SK-N-SH (cell line): ENCODE measurements around the gene INHBB. TPM values are rescaled to one million over a fixed set of nuclear protein-coding genes. Genes with fewer than 3 reads are reported as not detected.

Source experiments
- CTCF ChIA-PET: fragments of 300-600, 350-600 bp; formaldehyde crosslinking; extraction: SDS; loops from one replicate; lab custom pipeline; 2021; lab: Yijun Ruan, JAX
- POLR2A ChIA-PET: fragments of 350-600 bp; sonication (Branson Sonifier 250); formaldehyde crosslinking; extraction: SDS; loops from one replicate; lab custom pipeline; 2020; ENCODE audit warnings: antibody characterized with exemption, inconsistent platforms; lab: Yijun Ruan, JAX
- DNase-seq: peaks from one replicate; pipeline ENCODE4 v3.0.0; 2012
- H2AFZ ChIP-seq: fragments of 200-600 bp; sonication (generic); 2 replicates; pipeline ENCODE4 v1.8.1; 2016; ENCODE audit warnings: antibody characterized with exemption, mild to moderate bottlenecking, low read depth
- H3F3A ChIP-seq: fragments of 200-600 bp; sonication (generic); replicated peaks from 2 replicates; pipeline ENCODE3; 2016; ENCODE audit warnings: antibody characterized with exemption, mild to moderate bottlenecking; ENCODE audit not compliant: insufficient read depth
- H3K27ac ChIP-seq, 2 experiments: fragments of 200-500 bp in 1 of 2; fragments of 200-600 bp in 1 of 2; sonication (Bioruptor generic) in 1 of 2; sonication (generic), shearing (Covaris generic) in 1 of 2; 2 replicates each; pipeline versions ENCODE4 v1.5.1 to v1.6.1; 2014 to 2016; ENCODE audit warnings: low read depth in 2 of 2, inconsistent platforms in 1 of 2, low read length in 1 of 2, mild to moderate bottlenecking in 1 of 2, mixed read lengths in 1 of 2
- H3K27me3 ChIP-seq: fragments of 200-600 bp; sonication (generic), shearing (Covaris generic); 2 replicates; pipeline ENCODE4 v1.6.1; 2016; ENCODE audit warnings: mixed run types; ENCODE audit not compliant: insufficient read depth
- H3K36me3 ChIP-seq, 2 experiments: fragments of 200-500 bp in 1 of 2; fragments of 200-600 bp in 1 of 2; sonication (Bioruptor generic) in 1 of 2; sonication (generic) in 1 of 2; replicated peaks in 1 of 2; 2 replicates each; pipeline versions ENCODE3 to v1.5.1; 2014 to 2016; ENCODE audit warnings: low read length in 1 of 2, mild to moderate bottlenecking in 1 of 2; ENCODE audit not compliant: insufficient read depth in 2 of 2, control insufficient read depth in 1 of 2
- H3K4me1 ChIP-seq, 2 experiments: fragments of 200-500 bp in 1 of 2; fragments of 200-600 bp in 1 of 2; sonication (Bioruptor generic) in 1 of 2; sonication (generic), shearing (Covaris generic) in 1 of 2; 2 replicates each; pipeline versions ENCODE4 v1.5.1 to v1.6.1; 2014 to 2016; ENCODE audit warnings: low read depth in 1 of 2, low read length in 1 of 2, mixed run types in 1 of 2; ENCODE audit not compliant: insufficient read depth in 2 of 2, control insufficient read depth in 1 of 2
- H3K4me2 ChIP-seq: fragments of 200-600 bp; sonication (generic), shearing (Covaris generic); 2 replicates; pipeline ENCODE4 v1.6.1; 2017; ENCODE audit warnings: mixed run types
- H3K4me3 ChIP-seq, 2 experiments: fragments of 200-500 bp in 1 of 2; fragments of 200-600 bp in 1 of 2; sonication (Bioruptor generic) in 1 of 2; sonication (generic), shearing (Covaris generic) in 1 of 2; 2 replicates each; pipeline versions ENCODE4 v1.5.1 to v1.8.1; 2014 to 2016; ENCODE audit warnings: low read depth in 2 of 2, inconsistent platforms in 1 of 2, low read length in 1 of 2, mild to moderate bottlenecking in 1 of 2, mixed read lengths in 1 of 2, moderate library complexity in 1 of 2
- H3K79me2 ChIP-seq: fragments of 200-600 bp; sonication (generic); 2 replicates; pipeline ENCODE4 v1.8.1; 2017; ENCODE audit warnings: mild to moderate bottlenecking; ENCODE audit not compliant: insufficient read depth
- H3K9ac ChIP-seq: fragments of 200-600 bp; sonication (generic); 2 replicates; pipeline ENCODE4 v1.6.1; 2017; ENCODE audit warnings: mixed run types
- H3K9me2 ChIP-seq: fragments of 200-600 bp; sonication (generic); 2 replicates; pipeline ENCODE4 v1.6.1; 2017; ENCODE audit warnings: mixed run types
- H3K9me3 ChIP-seq: fragments of 200-600 bp; sonication (generic); 2 replicates; pipeline ENCODE4 v1.6.1; 2017; ENCODE audit warnings: mixed run types, mild to moderate bottlenecking, moderate library complexity
- H4K20me1 ChIP-seq: fragments of 200-600 bp; sonication (generic); 2 replicates; pipeline ENCODE4 v1.6.1; 2017; ENCODE audit warnings: mild to moderate bottlenecking, mixed run types; ENCODE audit not compliant: insufficient read depth
- CHD2 ChIP-seq: fragments of 150-350 bp; IDR thresholded peaks from 2 replicates; pipeline ENCODE4 v1.6.1; 2018; ENCODE audit warnings: low read length; ENCODE audit not compliant: partially characterized antibody
- ELF1 ChIP-seq: IDR thresholded peaks from 2 replicates; pipeline ENCODE4 v1.4.0; 2012
- EP300 ChIP-seq, 2 experiments: IDR thresholded peaks; 2 replicates each; pipeline versions ENCODE4 v1.4.0 to v1.6.1; 2012; ENCODE audit warnings: borderline replicate concordance in 1 of 2, low read depth in 1 of 2, low read length in 1 of 2
- EZH2phosphoT487 ChIP-seq: fragments of 200-600 bp; sonication (generic); IDR thresholded peaks from 2 replicates; pipeline ENCODE4 v1.6.1; 2017; ENCODE audit warnings: low read depth, mixed run types, mild to moderate bottlenecking, antibody characterized with exemption, moderate library complexity, borderline replicate concordance
- FOSL2 ChIP-seq: IDR thresholded peaks from 2 replicates; pipeline ENCODE4 v1.4.0; 2012; ENCODE audit warnings: low read depth, mild to moderate bottlenecking, moderate library complexity, borderline replicate concordance
- FOXJ3 ChIP-seq: sonication (generic); formaldehyde crosslinking; IDR thresholded peaks from 2 replicates; pipeline ENCODE4 v1.5.1; 2020; ENCODE audit warnings: mild to moderate bottlenecking, missing genetic modification reagents
- FOXM1 ChIP-seq: IDR thresholded peaks from 2 replicates; pipeline ENCODE4 v1.4.0; 2012; ENCODE audit warnings: low read depth, mild to moderate bottlenecking
- GABPA ChIP-seq: IDR thresholded peaks from 2 replicates; pipeline ENCODE4 v1.4.0; 2012; ENCODE audit warnings: low read depth, mild to moderate bottlenecking
- JUND ChIP-seq: IDR thresholded peaks from 2 replicates; pipeline ENCODE4 v1.4.0; 2012
- MEF2A ChIP-seq: IDR thresholded peaks from 2 replicates; pipeline ENCODE4 v1.4.0; 2012; ENCODE audit warnings: low read depth, borderline replicate concordance
- POLR2AphosphoS5 ChIP-seq: IDR thresholded peaks from 2 replicates; pipeline ENCODE4 v1.6.1; 2012; ENCODE audit warnings: low read depth, low read length
- RCOR1 ChIP-seq: fragments of 150-350 bp; IDR thresholded peaks from 2 replicates; pipeline ENCODE4 v1.6.1; 2017; ENCODE audit warnings: antibody characterized with exemption, low read length
- SIN3A ChIP-seq: IDR thresholded peaks from 2 replicates; pipeline ENCODE4 v1.6.1; 2012; ENCODE audit warnings: low read depth, mild to moderate bottlenecking, low read length, moderate library complexity, borderline replicate concordance
- TCF12 ChIP-seq: IDR thresholded peaks from 2 replicates; pipeline ENCODE4 v1.4.0; 2012
- YY1 ChIP-seq: IDR thresholded peaks from 2 replicates; pipeline ENCODE4 v1.4.0; 2012; ENCODE audit warnings: low read depth, mild to moderate bottlenecking
- WGBS: methylation state at CpG from one replicate; pipeline ENCODE4 v1.1.6; 2017; ENCODE audit warnings: low lambda C conversion rate; 5-methylcytosine and 5-hydroxymethylcytosine counted together
- polyA plus RNA-seq, 3 experiments: library from polyadenylated mRNA; depleted of rRNA; stranded (reverse); fragments of >200 nt; gene quantifications; 2 replicates each; pipeline ENCODE4 v1.2.3, GENCODE V29; 2012
- TF ChIP-seq, protein P1 (sequence below): IDR thresholded peaks from 2 replicates; pipeline ENCODE4; 2012
- TF ChIP-seq, protein P2 (sequence below): IDR thresholded peaks from 2 replicates; pipeline ENCODE4 v1.4.0; 2012; ENCODE audit warnings: low read depth, borderline replicate concordance
- TF ChIP-seq, protein P3 (sequence below): fragments of 150-350 bp; IDR thresholded peaks from 2 replicates; pipeline ENCODE4 v1.6.1; 2016; ENCODE audit warnings: mild to moderate bottlenecking, low read depth, low read length
- TF ChIP-seq, protein P4 (sequence below): IDR thresholded peaks from 2 replicates; pipeline ENCODE4 v1.4.0; 2012; ENCODE audit warnings: low read depth, borderline replicate concordance

The INHBB gene
- polyA plus RNA-seq, 1 of the 3 experiments (the other 2 are of a cell fraction), result 0.03 TPM

DNA sequence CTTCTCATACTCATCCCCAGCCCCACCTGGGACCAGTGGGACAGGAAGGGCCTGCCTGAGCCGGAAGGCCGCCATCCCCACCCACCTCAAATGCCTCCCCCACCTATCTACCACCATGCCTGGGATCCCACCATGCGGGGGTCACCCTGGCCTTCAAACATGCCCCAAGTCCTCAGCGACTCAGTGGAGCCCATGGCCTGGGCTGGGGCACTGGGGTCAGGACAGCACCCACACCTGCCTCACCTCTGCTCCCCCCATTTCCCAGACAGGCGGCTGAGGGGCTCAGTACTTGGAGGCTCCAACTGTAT lies 7.6 kb downstream of the INHBB start:
- Histone ChIP-seq H3K9me2 (no peaks in the 10 kb centered on the region), H4K20me1 (no peaks in the 10 kb centered on the region), H3K4me3 (no peak overlapping the region), H3K79me2 (no peaks in the 10 kb centered on the region), H3K4me1 (no peaks in the 10 kb centered on the region; a peak in 1 of 4 replicates), H3K27me3 (0 out of 2 replicates have a peak, but pooled peaks cover 12% of the 10 kb centered on the region), H3K27ac (no peak overlapping the region), H3K36me3 (no peaks in the 10 kb centered on the region), H3K4me2 (no peak overlapping the region), H2AFZ (no peak overlapping the region), H3K9me3 (no peaks in the 10 kb centered on the region), H3K9ac (no peak overlapping the region), H3F3A (no peaks in the 10 kb centered on the region)
- DNase-seq, result no peak
- no peak for TF ChIP-seq POLR2AphosphoS5
- TF ChIP-seq FOSL2, result no peak
- no peak for TF ChIP-seq SIN3A
- TF ChIP-seq, protein P1, sequence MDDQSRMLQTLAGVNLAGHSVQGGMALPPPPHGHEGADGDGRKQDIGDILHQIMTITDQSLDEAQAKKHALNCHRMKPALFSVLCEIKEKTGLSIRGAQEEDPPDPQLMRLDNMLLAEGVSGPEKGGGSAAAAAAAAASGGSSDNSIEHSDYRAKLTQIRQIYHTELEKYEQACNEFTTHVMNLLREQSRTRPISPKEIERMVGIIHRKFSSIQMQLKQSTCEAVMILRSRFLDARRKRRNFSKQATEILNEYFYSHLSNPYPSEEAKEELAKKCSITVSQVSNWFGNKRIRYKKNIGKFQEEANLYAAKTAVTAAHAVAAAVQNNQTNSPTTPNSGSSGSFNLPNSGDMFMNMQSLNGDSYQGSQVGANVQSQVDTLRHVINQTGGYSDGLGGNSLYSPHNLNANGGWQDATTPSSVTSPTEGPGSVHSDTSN, result no peak
- TF ChIP-seq FOXM1, result no peak
- TF ChIP-seq ELF1, result no peak
- TF ChIP-seq CHD2, result no peak
- TF ChIP-seq YY1, result no peak
- TF ChIP-seq, protein P2, sequence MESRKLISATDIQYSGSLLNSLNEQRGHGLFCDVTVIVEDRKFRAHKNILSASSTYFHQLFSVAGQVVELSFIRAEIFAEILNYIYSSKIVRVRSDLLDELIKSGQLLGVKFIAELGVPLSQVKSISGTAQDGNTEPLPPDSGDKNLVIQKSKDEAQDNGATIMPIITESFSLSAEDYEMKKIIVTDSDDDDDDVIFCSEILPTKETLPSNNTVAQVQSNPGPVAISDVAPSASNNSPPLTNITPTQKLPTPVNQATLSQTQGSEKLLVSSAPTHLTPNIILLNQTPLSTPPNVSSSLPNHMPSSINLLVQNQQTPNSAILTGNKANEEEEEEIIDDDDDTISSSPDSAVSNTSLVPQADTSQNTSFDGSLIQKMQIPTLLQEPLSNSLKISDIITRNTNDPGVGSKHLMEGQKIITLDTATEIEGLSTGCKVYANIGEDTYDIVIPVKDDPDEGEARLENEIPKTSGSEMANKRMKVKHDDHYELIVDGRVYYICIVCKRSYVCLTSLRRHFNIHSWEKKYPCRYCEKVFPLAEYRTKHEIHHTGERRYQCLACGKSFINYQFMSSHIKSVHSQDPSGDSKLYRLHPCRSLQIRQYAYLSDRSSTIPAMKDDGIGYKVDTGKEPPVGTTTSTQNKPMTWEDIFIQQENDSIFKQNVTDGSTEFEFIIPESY, result no peak
- TF ChIP-seq, protein P3, sequence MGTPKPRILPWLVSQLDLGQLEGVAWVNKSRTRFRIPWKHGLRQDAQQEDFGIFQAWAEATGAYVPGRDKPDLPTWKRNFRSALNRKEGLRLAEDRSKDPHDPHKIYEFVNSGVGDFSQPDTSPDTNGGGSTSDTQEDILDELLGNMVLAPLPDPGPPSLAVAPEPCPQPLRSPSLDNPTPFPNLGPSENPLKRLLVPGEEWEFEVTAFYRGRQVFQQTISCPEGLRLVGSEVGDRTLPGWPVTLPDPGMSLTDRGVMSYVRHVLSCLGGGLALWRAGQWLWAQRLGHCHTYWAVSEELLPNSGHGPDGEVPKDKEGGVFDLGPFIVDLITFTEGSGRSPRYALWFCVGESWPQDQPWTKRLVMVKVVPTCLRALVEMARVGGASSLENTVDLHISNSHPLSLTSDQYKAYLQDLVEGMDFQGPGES, result no peak
- TF ChIP-seq, protein P4, sequence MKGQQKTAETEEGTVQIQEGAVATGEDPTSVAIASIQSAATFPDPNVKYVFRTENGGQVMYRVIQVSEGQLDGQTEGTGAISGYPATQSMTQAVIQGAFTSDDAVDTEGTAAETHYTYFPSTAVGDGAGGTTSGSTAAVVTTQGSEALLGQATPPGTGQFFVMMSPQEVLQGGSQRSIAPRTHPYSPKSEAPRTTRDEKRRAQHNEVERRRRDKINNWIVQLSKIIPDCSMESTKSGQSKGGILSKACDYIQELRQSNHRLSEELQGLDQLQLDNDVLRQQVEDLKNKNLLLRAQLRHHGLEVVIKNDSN, result no peak
- TF ChIP-seq EZH2phosphoT487, result no peak
- TF ChIP-seq GABPA, result no peak
- no peak for TF ChIP-seq JUND
- no peak for TF ChIP-seq RCOR1
- TF ChIP-seq TCF12, result no peak
- TF ChIP-seq EP300 (IDR thresholded peaks at IDR 0.05; ENCODE audit: borderline replicate concordance in 1 of 2, low read depth in 1 of 2, low read length in 1 of 2), result no peak
- TF ChIP-seq FOXJ3 (CRISPR knock-in tag), result no peak
- TF ChIP-seq MEF2A, result no peak
- POLR2A ChIA-PET, result no interaction called here
- WGBS, result 82% methylated on average over 2 of the region's 5 CpGs
- CTCF ChIA-PET, result interaction anchor here (0.6 to 1.0 kb wide), 2 partner anchors 122 to 327 kb away, joined by 3 read pairs; no protein-coding TSS in a partner anchor
